CD4-positive, alpha-beta T cell treated with Interleukin-6 at 100 ng/mL for 8 hours (primary cell): ENCODE data around the gene ACTRT2.

Source experiments
- DNase-seq: peaks from one replicate; pipeline ENCODE4 v3.0.0-alpha.2; 2020; ENCODE audit warnings: mixed read lengths, low spot score

ACTRT2 gene

GRCh38 chr1:3021233-3021671 lies at the start of gene ACTRT2:
TSS of gene ACTRT2 (plus strand) at chr1:3021467. CDS start at chr1:3021687, 220 bp downstream.
- DNase-seq: no peak

GRCh38 chr1:2971609-2972008 lies 49.7 kb upstream of the ACTRT2 start:
- DNase-seq: no peak

GRCh38 chr1:2972011-2972878 lies 49.0 kb upstream of the ACTRT2 start:
- DNase-seq: no peak

GRCh38 chr1:2972879-2973575 lies 48.2 kb upstream of the ACTRT2 start:
- DNase-seq: no peak

DNA sequence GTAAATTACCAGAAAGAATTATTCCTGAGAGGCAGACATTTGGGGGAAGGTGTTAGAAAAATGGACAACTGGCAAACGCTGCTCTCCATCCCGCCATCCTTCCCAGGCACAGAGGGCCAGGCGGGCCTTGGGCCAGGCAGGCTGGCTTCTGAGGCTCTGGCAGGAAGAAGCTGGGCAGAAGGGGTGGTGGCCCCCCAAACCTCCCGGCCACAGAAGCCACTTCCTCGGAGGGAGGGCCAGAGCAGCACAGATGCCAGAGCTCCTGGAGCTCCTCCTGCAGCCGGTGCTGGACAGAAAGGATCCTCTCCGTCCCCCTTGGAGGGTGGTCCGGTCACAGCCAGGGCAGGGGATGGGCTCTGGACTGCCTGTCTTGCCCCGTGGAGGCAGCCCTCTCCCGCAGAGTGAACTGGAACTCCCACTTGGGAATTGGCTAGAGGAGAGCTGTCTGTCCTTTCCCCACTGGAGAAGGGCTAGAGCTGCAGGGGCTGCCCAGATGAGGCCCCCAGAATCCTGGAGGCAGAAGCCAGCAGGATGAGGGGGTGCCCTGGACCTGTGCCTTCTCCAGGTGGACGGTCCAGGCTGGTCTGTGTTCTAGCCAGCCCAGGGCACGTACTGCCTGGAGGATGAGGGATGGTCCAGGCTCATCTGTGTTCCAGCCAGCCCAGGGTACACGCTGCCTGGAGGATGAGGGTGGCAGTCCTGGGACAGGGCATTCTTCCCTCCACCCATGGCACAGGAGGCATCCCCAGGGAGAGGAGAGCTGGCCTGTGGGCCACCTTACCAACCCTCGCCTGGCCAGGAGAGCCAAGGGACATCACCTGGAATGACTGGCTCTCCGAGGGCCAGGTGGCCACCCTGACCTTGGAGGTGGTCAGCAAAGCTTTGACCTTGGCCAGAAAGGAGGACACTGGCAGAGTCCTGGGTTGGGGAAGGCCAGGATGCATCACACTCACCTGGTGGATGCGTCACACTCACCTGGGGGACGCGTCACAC lies 47.4 kb upstream of the ACTRT2 start:
- no peak for DNase-seq

GRCh38 chr1:2974701-2975301 lies 46.5 kb upstream of the ACTRT2 start:
- no peak for DNase-seq

DNA sequence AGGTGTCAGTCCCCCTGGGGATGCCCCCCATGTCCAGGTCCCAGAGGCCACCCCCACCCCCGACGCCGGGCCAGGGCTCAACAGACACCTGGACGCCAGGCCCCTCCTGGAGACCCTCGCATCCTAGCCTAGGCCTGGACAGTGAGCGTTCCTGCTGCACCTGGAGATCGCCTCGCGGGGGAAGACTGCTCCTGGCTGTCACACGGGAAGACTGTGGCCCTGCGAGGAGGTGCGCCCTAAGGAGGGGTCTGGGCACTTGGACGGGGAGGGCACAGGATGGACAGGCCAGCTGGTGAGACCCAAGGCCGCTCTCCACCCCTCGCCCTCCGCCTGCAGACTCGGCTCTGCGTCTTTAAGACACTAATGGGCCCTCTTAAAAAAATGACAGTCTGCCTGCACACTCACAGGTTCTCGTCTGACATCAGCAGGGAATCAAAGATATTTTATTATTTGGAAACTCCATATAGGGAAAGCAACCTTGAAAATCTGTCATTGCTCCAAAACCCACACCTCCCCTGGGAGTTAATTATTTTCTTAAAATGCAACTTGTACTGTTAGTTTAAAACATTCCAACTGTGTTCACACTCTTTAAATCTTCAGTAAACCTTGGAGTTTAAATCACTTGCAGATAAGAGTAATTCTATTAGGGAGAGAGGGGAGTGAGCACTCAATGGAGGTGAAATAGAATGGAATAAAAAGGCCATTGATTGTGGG lies 45.6 kb upstream of the ACTRT2 start:
- DNase-seq: no peak

- no peak for DNase-seq
Observed at GRCh38 chr1:2976180-2976562, 45.1 kb upstream of the ACTRT2 start.

GRCh38 chr1:2977886-2978611 lies 43.2 kb upstream of the ACTRT2 start:
- no peak for DNase-seq

DNA sequence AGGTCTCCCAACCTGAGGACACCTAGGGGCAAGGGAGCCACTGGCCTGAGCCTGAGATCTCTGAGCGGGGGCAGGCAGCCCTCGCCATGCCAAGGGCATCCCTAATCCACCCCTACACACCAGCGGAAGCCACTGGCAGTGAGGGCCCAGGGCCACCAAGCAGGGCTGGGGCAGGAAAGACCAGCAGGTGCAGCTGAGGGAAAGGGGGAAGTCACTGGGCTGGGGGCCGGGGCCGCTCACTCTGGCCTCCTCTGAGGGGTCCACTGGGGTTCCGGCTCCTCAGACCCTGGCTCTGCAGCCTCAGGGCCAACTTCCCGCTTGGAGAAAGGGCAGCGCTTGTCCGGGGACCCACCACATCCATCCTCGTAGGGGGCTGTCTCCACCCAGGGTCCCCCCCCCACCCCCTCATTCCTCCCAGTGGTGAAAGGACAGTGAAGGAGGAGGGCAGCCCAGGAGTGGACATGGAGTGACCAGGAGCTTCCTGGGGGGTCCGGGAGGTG lies 42.5 kb upstream of the ACTRT2 start:
- DNase-seq: no peak

DNA sequence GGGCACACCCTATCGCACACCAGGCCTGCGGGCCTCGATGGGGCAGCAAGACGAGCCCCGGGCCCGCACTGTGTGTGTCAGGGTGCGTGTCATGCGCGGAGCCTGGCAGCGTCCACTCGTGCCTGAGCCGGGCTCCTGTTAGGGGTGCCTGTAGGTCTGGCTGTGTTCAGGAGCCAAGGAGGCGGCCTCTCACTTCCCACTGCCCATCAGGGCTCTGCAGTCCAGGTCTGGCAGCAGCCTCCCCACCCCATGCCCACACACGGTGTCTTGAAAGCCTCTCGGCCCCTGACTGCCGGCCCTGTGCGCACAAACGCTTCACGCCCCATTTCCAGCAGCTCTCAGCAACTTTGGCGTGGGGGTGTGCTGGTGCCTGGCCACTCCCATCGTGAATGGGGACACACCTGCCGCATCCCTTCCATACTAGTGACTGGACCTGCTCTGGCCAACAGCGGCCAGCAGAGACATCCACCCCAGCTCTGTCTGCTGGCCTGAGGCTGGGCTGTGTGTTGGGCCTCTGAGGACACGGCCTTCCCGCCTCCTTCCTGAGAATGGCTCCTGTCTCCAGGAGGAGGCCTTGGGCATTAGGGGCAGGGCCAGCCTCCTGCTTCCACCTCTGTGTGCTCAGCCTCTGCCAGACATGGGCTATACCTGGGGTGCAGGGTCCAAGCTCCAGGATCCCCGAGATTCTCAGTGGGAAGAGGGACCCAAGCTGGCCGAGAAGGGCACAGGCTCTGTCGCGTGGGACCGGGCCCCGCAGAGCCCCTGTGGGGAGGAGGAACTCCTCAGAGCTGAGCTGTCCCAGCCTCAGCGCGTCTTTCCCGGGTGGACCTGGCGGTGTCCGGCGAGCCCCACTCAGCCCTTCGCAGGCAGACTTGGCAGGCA lies 41.8 kb upstream of the ACTRT2 start:
- no peak for DNase-seq

- no peak for DNase-seq
Observed at GRCh38 chr1:2980073-2980791, 41.0 kb upstream of the ACTRT2 start.

DNA sequence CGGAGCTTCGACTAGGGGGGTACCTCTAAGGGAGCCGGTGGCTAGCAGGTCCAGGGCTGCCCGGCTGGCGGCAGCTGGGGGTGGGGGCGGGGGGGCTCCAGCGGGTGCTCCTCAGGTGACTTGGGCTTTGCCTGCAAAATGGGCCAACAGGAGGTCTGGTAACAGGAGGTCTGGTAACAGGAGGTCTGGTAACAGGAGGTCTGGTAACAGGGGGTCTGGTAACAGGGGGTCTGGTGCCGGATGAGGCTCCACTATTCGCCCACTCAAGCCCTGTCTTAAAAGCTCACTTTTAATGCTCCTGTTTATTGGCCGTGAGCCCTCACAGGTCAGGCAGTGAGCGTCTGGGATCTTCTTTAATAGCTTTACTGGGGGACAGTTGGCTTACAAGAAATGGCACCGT lies 40.4 kb upstream of the ACTRT2 start:
- DNase-seq: no peak

DNA sequence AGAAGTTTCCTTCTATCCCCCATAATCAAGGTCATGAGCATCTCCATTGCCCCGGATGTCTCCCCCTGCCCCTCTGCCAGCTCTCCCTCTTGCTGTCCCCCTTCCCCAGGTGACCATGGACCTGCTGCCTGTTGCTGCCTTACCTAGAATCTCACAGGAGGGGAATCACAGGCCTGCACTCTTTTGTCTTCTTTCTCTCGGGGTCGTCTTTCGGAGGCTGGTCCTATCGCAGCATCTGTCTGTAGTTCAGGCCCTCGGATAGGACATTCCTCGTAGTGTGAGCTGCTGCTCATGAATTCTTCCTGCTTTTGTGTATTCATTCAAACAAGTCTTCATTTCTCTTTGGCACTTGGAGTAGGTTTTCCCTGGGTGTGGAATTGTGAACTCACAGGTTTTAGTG lies 39.9 kb upstream of the ACTRT2 start:
- DNase-seq: no peak

DNA sequence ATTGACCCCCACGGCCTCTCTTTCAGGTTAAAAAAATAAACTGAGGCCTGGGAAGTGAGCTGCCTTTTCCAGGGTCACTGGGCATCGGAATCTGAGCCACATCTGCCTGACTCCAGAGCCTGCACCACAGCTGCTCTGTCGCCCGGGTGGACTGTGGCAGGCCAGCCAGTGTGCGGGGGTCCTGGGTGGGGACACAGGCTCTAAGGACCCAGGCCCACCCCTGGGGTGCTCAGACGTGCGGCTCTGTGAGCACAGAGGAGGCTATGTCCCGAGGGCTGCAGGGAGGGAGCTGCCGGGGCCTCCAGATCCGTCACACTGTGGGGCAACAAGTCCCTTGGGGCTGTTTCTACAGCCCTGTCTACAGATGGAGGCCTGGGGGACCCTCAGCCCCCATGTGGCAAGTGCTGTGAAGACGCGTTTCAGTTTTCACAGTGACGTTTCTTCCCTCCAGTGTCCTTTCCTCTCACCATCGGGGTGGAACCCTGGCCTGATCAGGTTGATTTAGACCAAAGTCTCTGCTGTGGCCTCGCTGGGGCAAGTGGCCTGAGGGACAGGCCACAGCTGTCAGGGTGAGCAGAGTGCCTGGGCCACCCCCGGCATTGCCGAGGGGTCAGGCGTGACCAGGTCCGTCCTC lies 39.2 kb upstream of the ACTRT2 start:
- no peak for DNase-seq

DNA sequence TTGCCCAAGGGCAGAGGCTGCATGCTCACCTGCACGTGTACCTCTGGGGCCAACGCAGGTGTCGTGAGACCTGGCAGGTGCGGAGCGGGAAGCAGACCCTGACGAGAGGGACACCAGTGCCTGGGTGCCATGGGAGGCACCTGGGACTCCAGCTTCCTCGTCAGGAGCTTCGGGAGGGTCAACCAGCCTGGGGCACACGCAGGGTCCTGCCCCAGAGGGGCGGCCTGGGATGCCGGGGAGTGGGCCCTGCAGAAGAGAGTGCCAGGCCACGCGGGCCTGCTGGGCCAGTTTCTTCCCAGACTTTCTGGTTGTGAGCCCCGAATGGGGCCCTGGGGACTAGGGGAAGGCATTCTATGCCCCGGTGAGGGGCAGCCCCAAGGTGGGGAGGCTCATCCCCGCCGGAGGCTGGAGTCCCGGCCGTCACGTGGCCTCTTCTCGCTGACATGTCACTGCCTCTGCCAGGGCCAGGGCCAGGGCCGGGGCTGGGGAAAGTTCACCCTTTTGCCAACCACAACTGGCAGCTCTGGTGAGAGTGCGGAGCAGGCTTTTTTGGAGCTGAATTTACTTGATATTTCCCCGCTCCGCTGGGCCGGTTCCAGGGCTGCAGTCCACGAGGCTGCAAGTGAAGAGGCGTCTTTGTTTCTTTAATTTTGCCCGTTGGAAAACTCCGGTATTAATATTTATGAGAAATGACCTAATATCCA lies 38.5 kb upstream of the ACTRT2 start:
- DNase-seq: no peak

DNA sequence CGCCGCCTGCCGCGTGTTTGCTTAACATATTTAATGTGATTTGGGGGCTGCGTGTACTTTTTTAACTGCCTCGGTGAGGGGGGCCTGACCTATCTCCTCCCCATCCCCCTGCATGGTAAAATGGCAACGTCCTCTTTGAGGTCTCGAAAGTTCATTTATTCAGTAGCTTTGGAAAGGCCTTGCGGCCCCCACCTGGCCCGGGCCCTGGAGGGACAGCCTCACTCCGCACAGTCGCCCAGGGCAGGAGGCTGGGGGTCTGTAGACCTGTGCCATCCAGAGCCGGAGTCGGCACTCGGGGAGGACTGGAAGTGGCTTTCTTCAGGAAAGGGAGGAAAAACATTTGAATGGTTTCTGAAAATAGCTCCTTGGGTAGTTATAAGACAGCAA lies 38.0 kb upstream of the ACTRT2 start:
- no peak for DNase-seq
